Measurements from ENCODE around the gene FAM13C.
A peak's percentile ranks its signal among the peaks of the same experiment; 100 is the strongest.

Gene FAM13C

GRCh38 chr10:59301067-59301754, 61.1 kb downstream of the FAM13C start:
- 0 out of 2 replicates have a peak, but pooled peaks cover 6% of the 10 kb centered on the region for H3K4me1 ChIP-seq (ENCODE audit: control insufficient read depth, insufficient read depth, low read length)
- H3K27me3 ChIP-seq (ENCODE audit: control insufficient read depth, insufficient read depth, low read length), result no peaks in the 10 kb centered on the region
- H3K27ac ChIP-seq (ENCODE audit: low read depth, low read length), result no peak overlapping the region
- H3K9me3 ChIP-seq (ENCODE audit: control insufficient read depth, insufficient read depth, low read length), result no peaks in the 10 kb centered on the region
- H3K9ac ChIP-seq (ENCODE audit: low read depth, low read length), result no peak overlapping the region
- no peak overlapping the region for H3K4me3 ChIP-seq (ENCODE audit: low read depth, low read length)
- H3K36me3 ChIP-seq (ENCODE audit: control insufficient read depth, insufficient read depth, low read length), result no peaks in the 10 kb centered on the region

GRCh38 chr10:59300386-59300785, 62.0 kb downstream of the FAM13C start:
- no peak overlapping the region for H3K27ac ChIP-seq (ENCODE audit: low read depth, low read length)
- peaks cover 13% of the 10 kb centered on the region; the same call in 1 of the 2 replicates for H3K4me1 ChIP-seq (ENCODE audit: control insufficient read depth, insufficient read depth, low read length)
- H3K36me3 ChIP-seq (ENCODE audit: control insufficient read depth, insufficient read depth, low read length), result no peaks in the 10 kb centered on the region
- H3K27me3 ChIP-seq (ENCODE audit: control insufficient read depth, insufficient read depth, low read length), result no peaks in the 10 kb centered on the region
- H3K9ac ChIP-seq (ENCODE audit: low read depth, low read length), result no peak overlapping the region
- H3K9me3 ChIP-seq (ENCODE audit: control insufficient read depth, insufficient read depth, low read length), result no peaks in the 10 kb centered on the region
- no peak overlapping the region for H3K4me3 ChIP-seq (ENCODE audit: low read depth, low read length)

- Histone ChIP-seq H3K4me3 (ENCODE audit: low read depth, low read length) (no peak overlapping the region), H3K4me1 (ENCODE audit: control insufficient read depth, insufficient read depth, low read length) (peaks cover 16% of the 10 kb centered on the region; the same call in 1 of the 2 replicates), H3K36me3 (ENCODE audit: control insufficient read depth, insufficient read depth, low read length) (no peaks in the 10 kb centered on the region), H3K27me3 (ENCODE audit: control insufficient read depth, insufficient read depth, low read length) (no peaks in the 10 kb centered on the region), H3K27ac (ENCODE audit: low read depth, low read length) (no peak overlapping the region), H3K9ac (ENCODE audit: low read depth, low read length) (no peak overlapping the region), H3K9me3 (ENCODE audit: control insufficient read depth, insufficient read depth, low read length) (no peaks in the 10 kb centered on the region)
Observed at GRCh38 chr10:59299933-59300332, 62.4 kb downstream of the FAM13C start.

GRCh38 chr10:59290448-59290847, 71.9 kb downstream of the FAM13C start:
- Histone ChIP-seq H3K9me3 (ENCODE audit: control insufficient read depth, insufficient read depth, low read length) (no peaks in the 10 kb centered on the region), H3K27me3 (ENCODE audit: control insufficient read depth, insufficient read depth, low read length) (no peaks in the 10 kb centered on the region), H3K27ac (ENCODE audit: low read depth, low read length) (peak overlapping the region; percentile 59), H3K4me1 (ENCODE audit: control insufficient read depth, insufficient read depth, low read length) (peaks cover 19% of the 10 kb centered on the region), H3K9ac (ENCODE audit: low read depth, low read length) (no peak overlapping the region), H3K4me3 (ENCODE audit: low read depth, low read length) (0 out of 2 replicates have a peak overlapping the region, but pooled peaks have one; percentile 38), H3K36me3 (ENCODE audit: control insufficient read depth, insufficient read depth, low read length) (no peaks in the 10 kb centered on the region)

GRCh38 chr10:59289853-59290252, 72.5 kb downstream of the FAM13C start:
- no peaks in the 10 kb centered on the region for H3K9me3 ChIP-seq (ENCODE audit: control insufficient read depth, insufficient read depth, low read length)
- no peak overlapping the region for H3K4me3 ChIP-seq (ENCODE audit: low read depth, low read length)
- H3K36me3 ChIP-seq (ENCODE audit: control insufficient read depth, insufficient read depth, low read length), result no peaks in the 10 kb centered on the region
- no peak overlapping the region for H3K9ac ChIP-seq (ENCODE audit: low read depth, low read length)
- no peaks in the 10 kb centered on the region for H3K27me3 ChIP-seq (ENCODE audit: control insufficient read depth, insufficient read depth, low read length)
- H3K4me1 ChIP-seq (ENCODE audit: control insufficient read depth, insufficient read depth, low read length), result peaks cover 16% of the 10 kb centered on the region
- peak overlapping the region; percentile 59 for H3K27ac ChIP-seq (ENCODE audit: low read depth, low read length)

GRCh38 chr10:59287587-59288255, 74.6 kb downstream of the FAM13C start:
- Histone ChIP-seq H3K4me3 (ENCODE audit: low read depth, low read length) (no peak overlapping the region), H3K27me3 (ENCODE audit: control insufficient read depth, insufficient read depth, low read length) (no peaks in the 10 kb centered on the region), H3K36me3 (ENCODE audit: control insufficient read depth, insufficient read depth, low read length) (no peaks in the 10 kb centered on the region), H3K27ac (ENCODE audit: low read depth, low read length) (no peak overlapping the region), H3K9me3 (ENCODE audit: control insufficient read depth, insufficient read depth, low read length) (no peaks in the 10 kb centered on the region), H3K9ac (ENCODE audit: low read depth, low read length) (no peak overlapping the region), H3K4me1 (ENCODE audit: control insufficient read depth, insufficient read depth, low read length) (peaks cover 25% of the 10 kb centered on the region)

- Histone ChIP-seq H3K27me3 (ENCODE audit: control insufficient read depth, insufficient read depth, low read length) (no peaks in the 10 kb centered on the region), H3K4me3 (ENCODE audit: low read depth, low read length) (no peak overlapping the region), H3K27ac (ENCODE audit: low read depth, low read length) (no peak overlapping the region), H3K36me3 (ENCODE audit: control insufficient read depth, insufficient read depth, low read length) (no peaks in the 10 kb centered on the region), H3K4me1 (ENCODE audit: control insufficient read depth, insufficient read depth, low read length) (peaks cover 25% of the 10 kb centered on the region), H3K9me3 (ENCODE audit: control insufficient read depth, insufficient read depth, low read length) (no peaks in the 10 kb centered on the region), H3K9ac (ENCODE audit: low read depth, low read length) (no peak overlapping the region)
Observed at GRCh38 chr10:59285848-59286247, 76.5 kb downstream of the FAM13C start.

GRCh38 chr10:59285073-59285472, 77.3 kb downstream of the FAM13C start:
- Histone ChIP-seq H3K27ac (ENCODE audit: low read depth, low read length) (no peak overlapping the region), H3K4me1 (ENCODE audit: control insufficient read depth, insufficient read depth, low read length) (peaks cover 19% of the 10 kb centered on the region), H3K27me3 (ENCODE audit: control insufficient read depth, insufficient read depth, low read length) (no peaks in the 10 kb centered on the region), H3K4me3 (ENCODE audit: low read depth, low read length) (no peak overlapping the region), H3K9ac (ENCODE audit: low read depth, low read length) (no peak overlapping the region), H3K9me3 (ENCODE audit: control insufficient read depth, insufficient read depth, low read length) (no peaks in the 10 kb centered on the region), H3K36me3 (ENCODE audit: control insufficient read depth, insufficient read depth, low read length) (no peaks in the 10 kb centered on the region)

GRCh38 chr10:59284118-59284975, 78.0 kb downstream of the FAM13C start:
- Histone ChIP-seq H3K4me1 (ENCODE audit: control insufficient read depth, insufficient read depth, low read length) (peaks cover 11% of the 10 kb centered on the region), H3K36me3 (ENCODE audit: control insufficient read depth, insufficient read depth, low read length) (no peaks in the 10 kb centered on the region), H3K9ac (ENCODE audit: low read depth, low read length) (no peak overlapping the region), H3K9me3 (ENCODE audit: control insufficient read depth, insufficient read depth, low read length) (no peaks in the 10 kb centered on the region), H3K4me3 (ENCODE audit: low read depth, low read length) (no peak overlapping the region), H3K27ac (ENCODE audit: low read depth, low read length) (no peak overlapping the region), H3K27me3 (ENCODE audit: control insufficient read depth, insufficient read depth, low read length) (no peaks in the 10 kb centered on the region)

- Histone ChIP-seq H3K4me3 (ENCODE audit: low read depth, low read length) (no peak overlapping the region), H3K36me3 (ENCODE audit: control insufficient read depth, insufficient read depth, low read length) (no peaks in the 10 kb centered on the region), H3K4me1 (ENCODE audit: control insufficient read depth, insufficient read depth, low read length) (0 out of 2 replicates have a peak, but pooled peaks cover 9% of the 10 kb centered on the region), H3K9me3 (ENCODE audit: control insufficient read depth, insufficient read depth, low read length) (no peaks in the 10 kb centered on the region), H3K27ac (ENCODE audit: low read depth, low read length) (no peak overlapping the region), H3K9ac (ENCODE audit: low read depth, low read length) (no peak overlapping the region), H3K27me3 (ENCODE audit: control insufficient read depth, insufficient read depth, low read length) (no peaks in the 10 kb centered on the region)
Observed at GRCh38 chr10:59283456-59284091, 78.8 kb downstream of the FAM13C start.
